GM12891 (cell line): Measurements from ENCODE around the gene AMIGO3.

Experiments used
- POLR2A ChIP-seq: IDR thresholded peaks from 2 replicates; pipeline ENCODE4 v1.6.1; 2011; ENCODE audit warnings: low read depth, low read length, control low read depth
- POLR2AphosphoS5 ChIP-seq: IDR thresholded peaks from 2 replicates; pipeline ENCODE4 v1.6.1; 2011; ENCODE audit warnings: low read depth, low read length, control low read depth
- POU2F2 ChIP-seq: IDR thresholded peaks from 2 replicates; pipeline ENCODE4 v1.6.1; 2011; ENCODE audit warnings: low read depth, mild to moderate bottlenecking, control low read depth, low read length, moderate library complexity
- SPI1 ChIP-seq: IDR thresholded peaks from 2 replicates; pipeline ENCODE4 v1.6.1; 2011; ENCODE audit warnings: low read depth, low read length, control low read depth
- TAF1 ChIP-seq: IDR thresholded peaks from 2 replicates; pipeline ENCODE4 v1.6.1; 2011; ENCODE audit warnings: low read depth, low read length, control low read depth

DNA sequence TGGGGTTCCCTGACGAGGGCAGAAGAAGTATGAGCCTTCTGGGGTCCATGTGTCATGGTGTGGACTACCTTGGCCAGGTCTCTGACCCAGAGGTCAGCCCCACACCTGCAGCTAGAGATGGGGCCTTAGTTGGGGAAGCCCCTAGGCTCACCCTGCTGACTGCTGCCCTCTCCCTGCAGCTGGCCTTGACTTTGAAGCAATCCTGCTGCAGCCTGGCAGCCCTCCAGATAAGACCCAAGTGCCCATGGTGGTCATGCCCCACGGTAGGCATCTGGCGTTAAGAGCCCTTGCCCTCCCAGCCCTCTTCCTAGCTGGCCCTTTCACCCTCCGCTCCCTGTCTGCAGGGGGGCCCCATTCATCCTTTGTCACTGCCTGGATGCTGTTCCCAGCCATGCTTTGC is 37.9 kb downstream of the AMIGO3 start:
- TF ChIP-seq POLR2A (no peak), POLR2AphosphoS5 (no peak), TAF1 (no peak), SPI1 (no peak), POU2F2 (no peak)
